Esophagus muscularis mucosa (tissue), 4 donors: ENCODE results near the gene LANCL1. TPM values are rescaled to one million over a fixed set of nuclear protein-coding genes. Genes with fewer than 3 reads are reported as not detected.

ENCODE experiments used
- DNase-seq: peaks from one replicate; pipeline ENCODE4 v3.0.0-alpha.2; 2017; ENCODE audit errors: extremely low spot score
- H3K27ac ChIP-seq, 4 donors: fragments of 200-600 bp; sonication (generic); replicated peaks in 1 of 4; 1 replicate in 3 of 4; 2 replicates in 1 of 4; pipeline ENCODE4 v1.5.1; 2016 to 2019; ENCODE audit warnings: mild to moderate bottlenecking in 1 of 4
- H3K27me3 ChIP-seq, 4 donors: fragments of 200-600 bp; sonication (generic); one replicate each; pipeline versions ENCODE4 v1.5.1 to v1.6.0; 2016 to 2019
- H3K36me3 ChIP-seq, 4 donors: fragments of 200-600 bp; sonication (generic); one replicate each; pipeline ENCODE4 v1.5.1; 2016 to 2019
- H3K4me1 ChIP-seq, 4 donors: fragments of 200-600 bp; sonication (generic); one replicate each; pipeline ENCODE4 v1.5.1; 2016 to 2019
- H3K4me3 ChIP-seq, 4 donors: fragments of 200-600 bp; sonication (generic); 1 replicate in 2 of 4; 2 replicates in 2 of 4; pipeline ENCODE4 v1.5.1; 2016 to 2019; ENCODE audit warnings: mild to moderate bottlenecking in 4 of 4, moderate library complexity in 1 of 4
- H3K9me3 ChIP-seq, 4 donors: fragments of 200-600 bp; sonication (generic); 1 replicate in 3 of 4; 2 replicates in 1 of 4; pipeline ENCODE4 v1.5.1; 2016 to 2019
- CTCF ChIP-seq, 3 experiments: fragments of 200-600 bp in 2 of 3; fragments of 450-650 bp in 1 of 3; sonication (generic) in 2 of 3; IDR thresholded peaks; one replicate each; pipeline ENCODE4 v1.5.1; 2017 to 2019; ENCODE audit warnings: antibody characterized with exemption in 3 of 3, mild to moderate bottlenecking in 2 of 3, moderate library complexity in 1 of 3
- EP300 ChIP-seq: sonication (generic); formaldehyde crosslinking; IDR thresholded peaks from one replicate; pipeline ENCODE4 v1.6.1; 2017; ENCODE audit warnings: antibody characterized with exemption
- POLR2A ChIP-seq: fragments of 450-650 bp; IDR thresholded peaks from one replicate; pipeline ENCODE4 v1.6.1; 2017; ENCODE audit warnings: antibody characterized with exemption, moderate library complexity, mild to moderate bottlenecking, low read depth
- POLR2AphosphoS5 ChIP-seq, 2 donors: sonication (generic); formaldehyde crosslinking; IDR thresholded peaks; one replicate each; pipeline ENCODE4 v1.6.1; 2017; ENCODE audit warnings: antibody characterized with exemption in 2 of 2
- WGBS: methylation state at CpG from one replicate; pipeline ENCODE4 v1.1.5; 2018; 5-methylcytosine and 5-hydroxymethylcytosine counted together
- intact Hi-C: fragments of 100-400 bp; cut with DNase I; formaldehyde crosslinking; loops from one replicate; pipeline ENCODE4 v1.15.1; 2023
- total RNA-seq, 4 donors: library from RNA; depleted of rRNA; stranded (reverse); fragments of >200 nt; gene quantifications; one replicate each; pipeline versions ENCODE4 v1.1.0 to v1.2.1, GENCODE V29; 2016

LANCL1 gene
- total RNA-seq, 4 donors from 2014 or later = 27.4 to 29.9 (median 27.8) TPM

- Histone ChIP-seq H3K4me3 (no peak overlapping the region), H3K27ac (no peak overlapping the region), H3K36me3 (peaks cover 3 to 77% (median 42%) of the 10 kb centered on the region in 4 donors), H3K27me3 (no peaks in the 10 kb centered on the region), H3K4me1 (no peaks in the 10 kb centered on the region), H3K9me3 (no peaks in the 10 kb centered on the region)
- TF ChIP-seq POLR2AphosphoS5 (IDR thresholded peaks at IDR 0.05) = no peak
- TF ChIP-seq EP300 = no peak
- TF ChIP-seq POLR2A = no peak
- intact Hi-C loops = no loop called here
- no peak for DNase-seq
- 44% methylated on average over 2 of the region's 2 CpGs for WGBS
Observed at GRCh38 chr2:210461401-210461800, 15.2 kb downstream of the LANCL1 start.

- TF ChIP-seq EP300 (no peak), POLR2AphosphoS5 (IDR thresholded peaks at IDR 0.05) (no peak), POLR2A (no peak), CTCF (IDR thresholded peaks at IDR 0.05) (no peak)
- Histone ChIP-seq H3K4me3 (no peak overlapping the region), H3K9me3 (no peaks in the 10 kb centered on the region), H3K27ac (no peak overlapping the region), H3K36me3 (peaks cover 0 to 77% (median 37%) of the 10 kb centered on the region in 4 donors), H3K4me1 (no peaks in the 10 kb centered on the region), H3K27me3 (no peaks in the 10 kb centered on the region)
- 81% methylated on average over 3 of the region's 3 CpGs for WGBS
- no peak for DNase-seq
- intact Hi-C loops = no loop called here
Observed at GRCh38 chr2:210460322-210461227, 16.0 kb downstream of the LANCL1 start.

GRCh38 chr2:210459880-210460279 lies 16.7 kb downstream of the LANCL1 start:
- TF ChIP-seq POLR2AphosphoS5 (IDR thresholded peaks at IDR 0.05) = no peak
- no peak for TF ChIP-seq CTCF (IDR thresholded peaks at IDR 0.05)
- TF ChIP-seq POLR2A = no peak
- no peak for TF ChIP-seq EP300
- no peaks in the 10 kb centered on the region for H3K9me3 ChIP-seq
- H3K4me3 ChIP-seq = no peak overlapping the region
- H3K4me1 ChIP-seq = no peaks in the 10 kb centered on the region
- peaks cover 2 to 77% (median 37%) of the 10 kb centered on the region in 4 donors for H3K36me3 ChIP-seq
- H3K27me3 ChIP-seq = no peaks in the 10 kb centered on the region
- intact Hi-C loops = no loop called here
- 95% methylated on average over 5 of the region's 5 CpGs for WGBS
- no peak overlapping the region for H3K27ac ChIP-seq
- no peak for DNase-seq

- DNase-seq = no peak
- intact Hi-C loops = no loop called here
- no peak overlapping the region for H3K27ac ChIP-seq
- no peaks in the 10 kb centered on the region for H3K9me3 ChIP-seq
- H3K36me3 ChIP-seq = peaks cover 4 to 78% (median 41%) of the 10 kb centered on the region in 4 donors
- 97% methylated on average over 3 of the region's 3 CpGs for WGBS
- TF ChIP-seq POLR2AphosphoS5 (IDR thresholded peaks at IDR 0.05) (no peak), POLR2A (no peak)
- no peaks in the 10 kb centered on the region for H3K27me3 ChIP-seq
- no peak overlapping the region for H3K4me3 ChIP-seq
- H3K4me1 ChIP-seq = no peaks in the 10 kb centered on the region
Observed at GRCh38 chr2:210459407-210459806, 17.2 kb downstream of the LANCL1 start.

- H3K27ac ChIP-seq = no peak overlapping the region
- 97% methylated on average over 4 of the region's 4 CpGs for WGBS
- no peaks in the 10 kb centered on the region for H3K27me3 ChIP-seq
- intact Hi-C loops = no loop called here
- no peaks in the 10 kb centered on the region for H3K4me1 ChIP-seq
- H3K4me3 ChIP-seq = no peak overlapping the region
- peaks cover 4 to 84% (median 46%) of the 10 kb centered on the region in 4 donors for H3K36me3 ChIP-seq
- no peaks in the 10 kb centered on the region for H3K9me3 ChIP-seq
- no peak for TF ChIP-seq CTCF (IDR thresholded peaks at IDR 0.05)
- TF ChIP-seq POLR2AphosphoS5 (IDR thresholded peaks at IDR 0.05) = no peak
- no peak for TF ChIP-seq POLR2A
- no peak for TF ChIP-seq EP300
- no peak for DNase-seq
Observed at GRCh38 chr2:210458395-210458794, 18.2 kb downstream of the LANCL1 start.
